ENCODE measurements around the gene CAPG. TPM values are rescaled to one million over a fixed set of nuclear protein-coding genes. Genes with fewer than 3 reads are reported as not detected.
"Not testable (repeated sequence)": the region's sequence is repeated elsewhere in the genome, so short reads cannot be mapped to it uniquely, and the experiment has no call there.

CAPG gene
- total RNA-seq, 1 donor from 2014 or later = 441 TPM

GRCh38 chr2:85385746-85386145, 24.4 kb downstream of the CAPG start:
- DNase-seq (ENCODE audit: low read depth) = no peak
- no peak overlapping the region for H3K4me3 ChIP-seq (ENCODE audit: low read depth, low read length)
- no peak for TF ChIP-seq CTCF (conservative IDR thresholded peaks at IDR 0.05; ENCODE audit: low read depth, low read length)

- H3K4me3 ChIP-seq (ENCODE audit: low read depth, low read length) = no peak overlapping the region
- DNase-seq (ENCODE audit: low read depth) = no peak
- TF ChIP-seq CTCF (conservative IDR thresholded peaks at IDR 0.05; ENCODE audit: low read depth, low read length) = no peak
Measured at GRCh38 chr2:85383850-85384249, 26.3 kb downstream of the CAPG start.

- not testable (repeated sequence) for H3K4me3 ChIP-seq (ENCODE audit: low read depth, low read length); DNase-seq (ENCODE audit: low read depth)
Measured at GRCh38 chr2:85383151-85383550, 27.0 kb downstream of the CAPG start.

GRCh38 chr2:85380048-85380447, 30.1 kb downstream of the CAPG start:
- no peak for DNase-seq (ENCODE audit: low read depth)
- no peak overlapping the region for H3K4me3 ChIP-seq (ENCODE audit: low read depth, low read length)
- no peak for TF ChIP-seq CTCF (conservative IDR thresholded peaks at IDR 0.05; ENCODE audit: low read depth, low read length)

GRCh38 chr2:85378257-85378656, 31.9 kb downstream of the CAPG start:
- TF ChIP-seq CTCF (conservative IDR thresholded peaks at IDR 0.05; ENCODE audit: low read depth, low read length) = no peak
- DNase-seq (ENCODE audit: low read depth) = no peak
- H3K4me3 ChIP-seq (ENCODE audit: low read depth, low read length) = no peak overlapping the region

- TF ChIP-seq CTCF (conservative IDR thresholded peaks at IDR 0.05; ENCODE audit: low read depth, low read length) = no peak
- no peak overlapping the region for H3K4me3 ChIP-seq (ENCODE audit: low read depth, low read length)
- DNase-seq (ENCODE audit: low read depth) = no peak
Measured at GRCh38 chr2:85377083-85377482, 33.1 kb downstream of the CAPG start.

- no peak for TF ChIP-seq CTCF (conservative IDR thresholded peaks at IDR 0.05; ENCODE audit: low read depth, low read length)
- no peak for DNase-seq (ENCODE audit: low read depth)
- no peak overlapping the region for H3K4me3 ChIP-seq (ENCODE audit: low read depth, low read length)
Measured at GRCh38 chr2:85376291-85377065, 33.7 kb downstream of the CAPG start.
